Measurements from ENCODE around the gene RBFOX2.

GRCh38 chr22:35835998-35836691 lies 192.5 kb downstream of the RBFOX2 start:
- TF ChIP-seq CTCF (IDR thresholded peaks at IDR 0.05) (no peak), POLR2A (IDR thresholded peaks at IDR 0.05) (no peak)
